GM21515 (cell line): Measurements from ENCODE around the gene RBM10.

Experiments used
- ATAC-seq: cut with Tn5 transposase; IDR thresholded peaks from one replicate; pipeline ENCODE4 v1.9.1; 2021; ENCODE audit not compliant: unreplicated experiment

The RBM10 gene

GRCh38 chrX:47232197-47232802 lies 87.3 kb downstream of the RBM10 start:
- no peak for ATAC-seq

GRCh38 chrX:47232803-47233332 lies 87.8 kb downstream of the RBM10 start, which contains the start of gene USP11:
Gene USP11, plus strand, starts transcription at chrX:47233009. Its CDS starts 35 bp downstream, at chrX:47233044.
- peak; percentile 24 for ATAC-seq

- peak; percentile 84 for ATAC-seq
Observed at GRCh38 chrX:47233333-47234113, 88.5 kb downstream of the RBM10 start.

GRCh38 chrX:47234583-47234982 lies 89.6 kb downstream of the RBM10 start:
- ATAC-seq: no peak

- no peak for ATAC-seq
Observed at GRCh38 chrX:47235691-47236103, 90.7 kb downstream of the RBM10 start.
